DMS 273 (cell line): ENCODE data around the gene ZNF438.
"Not testable (repeated sequence)": the region's sequence is repeated elsewhere in the genome, so short reads cannot be mapped to it uniquely, and the experiment has no call there.

Source experiments
- DNase-seq: peaks from one replicate; lab custom pipeline; 2025; ENCODE audit not compliant: unreplicated experiment; lab: John Stamatoyannopoulos, UW

The ZNF438 gene

DNA sequence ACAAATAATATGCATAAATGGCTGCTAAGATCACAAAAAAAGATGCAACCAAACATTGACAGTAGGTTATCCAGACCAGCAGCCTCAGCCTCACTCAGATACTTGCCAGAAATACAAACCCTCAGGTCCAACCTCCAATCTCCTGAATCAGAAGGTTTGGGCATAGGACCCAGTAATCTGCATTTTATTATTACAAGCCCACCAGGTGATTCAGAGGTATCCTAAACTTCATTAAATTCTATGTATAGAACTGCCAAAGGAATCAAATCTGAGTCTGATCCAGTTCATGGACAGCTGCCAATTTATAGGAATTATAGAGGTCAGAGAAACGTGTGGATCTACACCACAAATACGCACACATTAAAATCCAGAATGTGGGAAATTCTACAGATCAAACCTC, 41.3 kb downstream of the ZNF438 start:
- DNase-seq: no peak

- no peak for DNase-seq
Observed at GRCh38 chr10:30988831-30989435, 42.7 kb downstream of the ZNF438 start.

DNA sequence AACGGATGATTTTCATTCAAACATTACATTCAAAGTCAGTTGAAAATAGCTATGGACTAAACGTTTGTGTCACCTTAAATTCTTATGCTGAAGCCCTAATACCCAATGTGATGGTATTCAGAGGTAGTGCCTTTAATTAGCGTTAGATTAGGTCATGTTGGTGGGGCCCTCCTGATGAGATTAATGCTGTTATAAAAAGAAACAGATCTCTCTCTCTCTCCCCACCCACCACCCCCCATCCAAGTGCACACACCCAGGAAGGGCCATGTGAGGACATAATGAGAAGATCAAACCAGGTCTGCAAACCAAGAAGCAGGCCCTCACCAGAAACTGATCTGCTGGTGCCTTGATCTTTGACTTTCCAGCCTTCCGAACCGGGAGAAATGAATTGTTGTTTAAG, 44.2 kb downstream of the ZNF438 start:
- DNase-seq: no peak

- DNase-seq: no peak
Observed at GRCh38 chr10:30986053-30986555, 45.6 kb downstream of the ZNF438 start.

DNA sequence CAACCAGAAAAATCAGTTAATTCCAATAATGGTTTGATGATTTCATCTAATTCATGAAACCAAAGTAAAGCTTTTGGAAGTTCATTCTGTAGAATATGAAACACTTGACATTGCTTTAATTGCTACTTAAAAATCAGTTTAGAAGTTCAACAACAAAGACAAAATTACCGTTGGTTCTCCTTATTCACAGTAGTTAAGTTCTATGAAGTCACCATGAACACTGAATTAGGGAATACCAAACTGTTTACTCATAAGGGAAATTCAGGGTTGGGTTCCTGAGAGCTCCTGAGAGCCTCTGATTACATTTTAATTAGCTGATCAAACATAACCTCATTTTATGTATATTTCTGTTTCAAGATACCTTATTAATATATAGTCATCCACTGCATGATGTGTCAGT, 46.2 kb downstream of the ZNF438 start:
- no peak for DNase-seq

DNA sequence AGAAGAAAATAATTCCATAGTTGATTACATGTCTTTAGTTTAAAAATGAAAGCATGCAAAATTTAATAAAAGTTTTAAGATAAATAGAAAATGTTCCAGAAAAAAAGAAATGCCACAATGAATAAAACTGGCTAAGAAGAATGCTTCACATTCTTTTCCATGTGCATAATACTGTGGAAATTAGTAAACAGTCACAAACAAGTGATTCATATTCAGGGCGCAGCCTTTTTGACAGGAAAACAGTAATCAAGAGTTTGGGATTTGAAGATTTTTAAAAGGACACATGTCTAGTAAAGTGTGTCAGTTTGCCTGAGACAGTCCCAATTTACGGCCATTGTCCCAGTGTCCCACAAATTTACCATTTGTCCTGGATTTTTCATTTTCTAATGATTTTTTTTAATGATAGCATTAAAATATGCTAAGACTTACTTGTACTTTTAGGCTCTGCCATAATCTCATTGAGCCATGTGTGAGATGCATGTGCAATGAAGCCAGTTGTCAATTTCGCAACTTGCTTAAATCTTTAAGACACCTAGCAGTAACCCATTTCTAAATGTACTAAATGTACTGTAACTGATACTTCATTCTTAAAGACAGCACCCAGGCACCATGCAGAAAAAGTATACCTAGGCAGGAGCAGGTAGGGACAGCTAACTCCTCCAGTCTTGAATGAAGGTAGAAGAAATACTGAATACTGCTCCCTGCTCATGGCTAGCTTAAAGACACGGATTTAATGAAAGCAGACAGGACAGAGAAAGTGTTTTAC, 46.9 kb downstream of the ZNF438 start:
- no peak for DNase-seq

DNA sequence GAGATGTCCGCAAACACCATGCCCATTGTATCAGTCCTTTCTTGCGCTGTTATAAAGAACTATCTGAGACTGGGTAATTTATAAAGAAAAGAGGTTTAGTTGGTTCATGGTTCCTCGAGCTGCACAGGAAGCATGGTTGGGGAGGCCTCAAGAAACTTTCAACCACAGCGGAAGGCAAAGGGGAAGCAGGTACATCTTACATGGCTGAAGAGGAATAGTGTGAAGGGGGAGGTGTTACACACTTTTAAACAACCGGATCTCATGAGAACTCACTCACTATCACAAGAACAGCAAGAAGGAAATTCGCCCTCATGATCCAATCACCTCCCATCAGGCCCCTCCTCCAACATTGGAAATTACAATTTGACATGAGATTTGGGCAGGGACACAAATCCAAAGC, 48.5 kb downstream of the ZNF438 start:
- not testable (repeated sequence) for DNase-seq

DNA sequence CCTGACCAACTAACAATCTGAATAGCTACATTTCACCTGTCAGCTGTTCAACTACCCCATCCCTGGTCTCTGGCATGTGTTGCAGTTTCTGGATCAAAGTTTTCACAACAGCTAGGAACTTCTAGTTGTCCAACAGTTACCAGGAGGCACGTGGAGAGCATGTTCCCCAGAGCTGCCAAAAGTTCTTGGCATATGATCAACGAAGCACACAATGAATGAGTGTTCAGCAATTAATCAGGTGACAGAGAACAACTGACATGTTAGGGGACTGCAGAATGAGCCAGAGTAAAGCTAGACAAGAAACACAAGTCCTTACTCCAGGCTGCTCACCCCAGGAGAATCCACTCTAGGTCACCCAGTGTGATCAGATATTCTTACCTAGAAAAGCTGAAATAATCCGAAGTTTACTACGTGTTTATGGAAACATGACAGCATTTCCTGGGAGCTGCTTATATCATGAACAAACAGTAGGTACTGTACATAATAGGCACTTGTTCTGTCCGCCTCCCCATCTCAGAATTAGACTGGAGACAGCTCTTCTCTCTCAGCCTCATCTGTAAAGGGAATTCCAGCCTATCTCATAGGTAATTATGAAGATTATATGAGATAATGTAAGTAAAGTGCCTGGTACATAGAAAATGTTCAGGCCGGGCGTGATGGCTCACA, 50.6 kb downstream of the ZNF438 start:
- DNase-seq: peak; percentile 70

DNA sequence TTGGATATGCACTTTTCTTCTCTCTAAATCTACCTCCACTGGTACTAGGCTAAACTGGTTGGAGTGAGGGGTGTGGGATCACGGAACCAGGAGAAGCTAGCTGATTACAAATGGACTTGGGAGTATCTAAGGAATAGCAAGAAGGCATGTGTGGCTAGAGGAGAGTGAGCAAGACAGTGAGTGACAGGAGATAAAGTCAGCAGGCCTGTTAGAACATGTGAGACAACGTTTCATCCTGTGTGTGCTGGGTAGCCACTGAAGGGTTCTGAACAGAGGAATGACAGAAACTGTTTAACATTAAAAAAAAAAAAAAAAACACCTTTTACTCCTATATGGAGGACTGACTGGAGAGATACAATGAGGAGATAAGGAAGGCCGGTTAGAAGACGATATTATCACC, 51.7 kb downstream of the ZNF438 start:
- DNase-seq: no peak

- no peak for DNase-seq
Observed at GRCh38 chr10:30978843-30979242, 52.8 kb downstream of the ZNF438 start.

DNA sequence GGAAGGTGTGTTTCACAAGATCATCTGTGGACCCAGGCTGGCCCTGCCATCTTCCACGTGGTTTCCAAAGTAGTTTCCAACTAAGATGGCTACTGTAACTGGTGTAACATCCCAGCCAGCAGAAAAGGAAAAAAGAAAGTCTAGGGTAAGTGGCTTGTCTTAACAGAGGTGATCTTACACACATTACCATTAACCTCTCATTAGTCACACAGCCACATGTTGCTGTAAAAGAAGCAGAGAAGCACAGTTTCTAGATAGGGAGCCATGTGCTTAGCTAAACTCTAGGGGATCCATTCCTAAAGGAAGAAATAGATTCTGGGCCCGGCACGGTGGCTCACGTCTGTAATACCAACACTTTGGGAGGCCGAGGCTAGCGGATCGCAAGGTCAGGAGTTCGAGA, 54.3 kb downstream of the ZNF438 start:
- DNase-seq: no peak

DNA sequence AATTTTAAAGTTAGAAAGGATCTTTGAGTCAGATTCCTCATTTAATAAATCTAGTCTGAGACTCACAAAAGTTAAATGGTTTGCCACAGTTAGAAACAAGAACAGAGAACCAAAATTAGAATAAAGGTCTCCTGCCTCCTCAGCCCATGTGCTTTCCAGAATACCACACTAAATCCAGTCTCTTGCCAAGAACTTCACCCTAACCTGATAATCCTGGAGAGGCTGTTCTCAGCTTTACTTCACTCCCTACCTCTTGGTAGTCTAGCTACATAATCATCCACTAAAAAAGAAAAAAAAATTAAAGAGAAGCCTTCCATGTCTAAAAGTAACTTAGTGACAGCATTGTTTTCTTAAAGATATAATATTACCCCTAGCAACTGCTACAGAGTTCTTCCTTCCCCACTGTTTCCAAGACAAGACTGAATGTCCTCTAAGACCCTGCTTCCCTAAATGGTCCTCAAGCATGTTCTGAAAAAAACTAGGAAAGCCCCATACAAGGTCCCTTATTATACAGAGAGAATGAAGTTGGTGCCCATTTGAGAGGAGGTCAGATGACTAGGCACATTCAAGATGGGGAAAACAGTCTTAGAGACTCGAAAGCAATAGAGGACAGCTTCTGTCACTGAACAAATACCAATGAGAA, 56.8 kb downstream of the ZNF438 start:
- no peak for DNase-seq

DNA sequence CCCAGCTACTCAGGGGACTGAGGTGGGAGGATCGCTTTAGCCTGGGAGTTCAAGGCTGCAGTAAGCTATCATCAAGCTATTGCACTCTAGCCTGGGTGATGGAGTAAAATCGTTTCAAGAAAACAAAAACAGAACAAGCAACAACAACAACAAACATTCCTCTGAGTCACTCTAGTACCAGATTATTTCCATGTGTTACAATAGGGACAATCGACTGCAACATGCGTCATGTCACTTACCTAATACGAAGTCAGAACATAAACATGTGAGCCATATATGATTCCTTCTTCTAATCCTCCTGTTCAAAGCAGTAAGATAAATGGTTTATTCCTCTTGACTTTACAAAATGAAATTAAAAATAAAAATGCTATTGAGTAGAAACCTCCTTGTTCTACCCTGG, 57.3 kb downstream of the ZNF438 start:
- no peak for DNase-seq

DNA sequence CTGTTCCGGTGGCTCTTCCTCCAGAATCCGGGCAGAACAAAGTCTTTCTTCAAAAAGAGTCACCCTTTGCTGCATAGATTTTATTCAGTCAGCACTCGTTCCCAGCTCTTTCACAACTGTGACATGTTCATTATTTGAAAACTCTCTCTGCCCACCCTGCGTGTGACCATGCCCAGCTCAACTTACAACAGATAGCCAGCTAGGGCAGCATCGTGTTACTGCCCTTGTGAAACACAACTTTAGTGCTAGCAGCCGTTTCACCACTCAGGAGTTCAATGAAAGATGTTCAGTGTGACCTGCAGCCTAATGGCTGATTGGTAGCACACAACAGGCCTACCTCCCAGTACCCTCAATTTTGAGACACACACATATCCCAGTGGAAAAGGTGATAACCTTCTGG, 57.9 kb downstream of the ZNF438 start:
- no peak for DNase-seq

GRCh38 chr10:30970760-30971460, 60.8 kb downstream of the ZNF438 start:
- no peak for DNase-seq

- DNase-seq: no peak
Observed at GRCh38 chr10:30968711-30969110, 63.0 kb downstream of the ZNF438 start.

- no peak for DNase-seq
Observed at GRCh38 chr10:30967650-30968410, 63.8 kb downstream of the ZNF438 start.

- DNase-seq: no peak
Observed at GRCh38 chr10:30963992-30964930, 67.4 kb downstream of the ZNF438 start.

- DNase-seq: no peak
Observed at GRCh38 chr10:30962522-30962921, 69.1 kb downstream of the ZNF438 start.
